HepG2 (cell line): ENCODE results near the gene TDRD3. TPM values are rescaled to one million over a fixed set of nuclear protein-coding genes. Genes with fewer than 3 reads are reported as not detected.
A peak's percentile ranks its signal among the peaks of the same experiment; 100 is the strongest.

Experiments
- ATAC-seq: fragments of 200-7000 bp; cut with Tn5 transposase; 3 replicates; pipeline ENCODE4 v1.9.1; 2020; ENCODE audit warnings: mild to moderate bottlenecking, moderate library complexity
- BruUV-seq: library from RNA; stranded (reverse); fragments of 400-500 nt; replicated peaks from 2 replicates; lab custom pipeline; 2021; lab: Mats Ljungman, UMichigan
- CTCF ChIA-PET: fragments of 300-600 bp; formaldehyde crosslinking; extraction: SDS; loops from one replicate; lab custom pipeline; 2021; ENCODE audit warnings: low total read pairs, inconsistent platforms, low intra/inter-chr PET ratio; lab: Yijun Ruan, JAX
- POLR2A ChIA-PET: fragments of 350-600 bp; sonication (Branson Sonifier 250); formaldehyde crosslinking; loops from one replicate; lab custom pipeline; 2020; ENCODE audit warnings: antibody characterized with exemption, inconsistent platforms; lab: Yijun Ruan, JAX
- DNase-seq: peaks from one replicate; pipeline ENCODE4 v3.0.0-alpha.2; 2015; ENCODE audit warnings: low spot score
- FAIRE-seq: peaks from 3 replicates; lab custom pipeline; 2011; peaks lifted over from hg19 to GRCh38; lab: Jason Lieb, UNC
- H2AFZ ChIP-seq: one replicate; pipeline ENCODE4 v1.6.1; 2011; ENCODE audit warnings: low read length, inconsistent platforms
- H3K27ac ChIP-seq: fragments of 300-600 bp; 3 replicates; pipeline ENCODE4 v1.8.0; 2011; ENCODE audit warnings: mixed run types, mild to moderate bottlenecking, mixed read lengths, low read length, inconsistent platforms; ENCODE audit not compliant: insufficient read depth; ENCODE audit errors: extremely low read length
- H3K27me3 ChIP-seq, 2 experiments: fragments of 200-600 bp in 1 of 2; 2 replicates in 1 of 2; 3 replicates in 1 of 2; pipeline versions ENCODE4 v1.6.0 to v1.8.0; 2011; ENCODE audit warnings: low read length in 2 of 2, mild to moderate bottlenecking in 2 of 2, moderate library complexity in 2 of 2, inconsistent platforms in 1 of 2; ENCODE audit not compliant: insufficient read depth in 2 of 2, control insufficient read depth in 1 of 2
- H3K36me3 ChIP-seq, 2 experiments: fragments of 200-600 bp in 1 of 2; replicated peaks in 1 of 2; 2 replicates in 1 of 2; 3 replicates in 1 of 2; pipeline versions ENCODE4 v1.5.1 to v1.8.0; 2011; ENCODE audit warnings: low read length in 2 of 2, inconsistent platforms in 1 of 2; ENCODE audit not compliant: insufficient read depth in 2 of 2, control insufficient read depth in 1 of 2
- H3K4me1 ChIP-seq: 2 replicates; pipeline ENCODE4 v1.5.1; 2012; ENCODE audit warnings: low read length, inconsistent platforms; ENCODE audit not compliant: insufficient read depth
- H3K4me2 ChIP-seq: 2 replicates; pipeline ENCODE4 v1.6.0; 2011; ENCODE audit warnings: low read depth, low read length, inconsistent platforms
- H3K4me3 ChIP-seq, 3 experiments: fragments of 200-600 bp in 1 of 3; sonication (generic), shearing (Covaris generic) in 1 of 3; replicated peaks in 1 of 3; 2 replicates each; pipeline ENCODE4 v1.5.1; 2011 to 2016; ENCODE audit warnings: low read length in 3 of 3, inconsistent platforms in 2 of 3, low read depth in 2 of 3, mild to moderate bottlenecking in 2 of 3, control low read depth in 1 of 3, mixed read lengths in 1 of 3; ENCODE audit not compliant: insufficient read depth in 1 of 3
- H3K79me2 ChIP-seq: one replicate; pipeline ENCODE4 v1.6.1; 2011; ENCODE audit warnings: low read length, inconsistent platforms; ENCODE audit not compliant: insufficient read depth
- H3K9ac ChIP-seq: 2 replicates; pipeline ENCODE4 v1.6.0; 2011; ENCODE audit warnings: mild to moderate bottlenecking, low read depth, low read length, inconsistent platforms; ENCODE audit not compliant: insufficient read depth
- H3K9me3 ChIP-seq: 2 replicates; pipeline ENCODE4 v1.5.1; 2012; ENCODE audit warnings: mild to moderate bottlenecking, low read length
- H4K20me1 ChIP-seq: 2 replicates; pipeline ENCODE4 v1.6.0; 2011; ENCODE audit warnings: inconsistent platforms, mild to moderate bottlenecking, low read length, moderate library complexity; ENCODE audit not compliant: insufficient read depth
- ATF7 ChIP-seq, 2 experiments: fragments of 450-650 bp in 1 of 2; sonication (generic) in 1 of 2; formaldehyde crosslinking in 1 of 2; IDR thresholded peaks; 2 replicates each; pipeline versions ENCODE4 v1.4.0 to v1.6.1; 2016 to 2020; ENCODE audit warnings: antibody characterized with exemption in 1 of 2, mild to moderate bottlenecking in 1 of 2, missing genetic modification reagents in 1 of 2
- CC2D1A ChIP-seq: sonication (generic); formaldehyde crosslinking; IDR thresholded peaks from 2 replicates; pipeline ENCODE4 v1.8.1; 2023; ENCODE audit warnings: mild to moderate bottlenecking, missing genetic modification reagents
- ELF4 ChIP-seq: sonication (generic); formaldehyde crosslinking; IDR thresholded peaks from 2 replicates; pipeline ENCODE4 v1.5.0; 2020; ENCODE audit warnings: missing genetic modification reagents, mild to moderate bottlenecking, moderate library complexity, borderline replicate concordance
- GATA4 ChIP-seq: sonication (generic); IDR thresholded peaks from 2 replicates; pipeline ENCODE4 v1.6.1; 2016; ENCODE audit warnings: antibody characterized with exemption, low read depth, borderline replicate concordance
- HBP1 ChIP-seq: IDR thresholded peaks from 2 replicates; pipeline ENCODE4 v1.6.1; 2016; ENCODE audit warnings: low read depth, control low read depth
- HNRNPK ChIP-seq: fragments of 200-400 bp; formaldehyde crosslinking; IDR thresholded peaks from 2 replicates; pipeline ENCODE4 v1.6.1; 2018; ENCODE audit warnings: low read length, low read depth, moderate library complexity, mild to moderate bottlenecking; ENCODE audit not compliant: poor library complexity, severe bottlenecking
- MED13 ChIP-seq: sonication (generic); formaldehyde crosslinking; IDR thresholded peaks from 2 replicates; pipeline ENCODE4 v1.5.0; 2020; ENCODE audit warnings: missing genetic modification reagents
- MNT ChIP-seq: fragments of 450-650 bp; IDR thresholded peaks from 2 replicates; pipeline ENCODE4 v1.6.1; 2016
- MYC ChIP-seq: sonication (generic); formaldehyde crosslinking; IDR thresholded peaks from 2 replicates; pipeline ENCODE4 v1.9.0; 2021; ENCODE audit warnings: missing genetic modification reagents, borderline replicate concordance
- NBN ChIP-seq: fragments of 450-650 bp; conservative IDR thresholded peaks from 2 replicates; pipeline ENCODE4 v1.6.1; 2017
- NKX3-1 ChIP-seq: sonication (generic); formaldehyde crosslinking; IDR thresholded peaks from 2 replicates; pipeline ENCODE4 v1.5.0; 2020; ENCODE audit warnings: missing genetic modification reagents
- ONECUT2 ChIP-seq: sonication (generic); formaldehyde crosslinking; IDR thresholded peaks from 2 replicates; pipeline ENCODE4 v1.4.0; 2020; ENCODE audit warnings: missing genetic modification reagents
- PAWR ChIP-seq: sonication (generic); formaldehyde crosslinking; IDR thresholded peaks from 2 replicates; pipeline ENCODE4 v1.4.0; 2020; ENCODE audit warnings: missing genetic modification reagents, mild to moderate bottlenecking, borderline replicate concordance
- SIX1 ChIP-seq: sonication (generic); formaldehyde crosslinking; IDR thresholded peaks from 2 replicates; pipeline ENCODE4 v1.4.0; 2020; ENCODE audit warnings: missing genetic modification reagents, borderline replicate concordance
- SP1 ChIP-seq, 2 experiments: fragments of 450-650 bp in 1 of 2; sonication (generic) in 1 of 2; formaldehyde crosslinking in 1 of 2; IDR thresholded peaks; 2 replicates each; pipeline versions ENCODE4 v1.4.0 to v1.6.1; 2016 to 2020; ENCODE audit warnings: missing genetic modification reagents in 1 of 2
- SP2 ChIP-seq: sonication (generic); formaldehyde crosslinking; IDR thresholded peaks from 2 replicates; pipeline ENCODE4 v1.5.1; 2020; ENCODE audit warnings: mild to moderate bottlenecking, missing genetic modification reagents
- ZNF3 ChIP-seq: IDR thresholded peaks from 2 replicates; pipeline ENCODE4 v1.7.0; 2017; ENCODE audit warnings: inconsistent platforms
- WGBS: methylation state at CpG from one replicate; pipeline ENCODE4 v1.1.6; 2017; ENCODE audit warnings: low lambda C conversion rate; 5-methylcytosine and 5-hydroxymethylcytosine counted together
- in situ Hi-C: cut with HindIII; loops from 2 replicates; pipeline ENCODE4 v1.10.0; 2017; ENCODE audit warnings: low pct_unique_long_range_greater_than_20kb; ENCODE audit not compliant: extremely low pct_ligation_motif_present
- intact Hi-C: fragments of 100-400 bp; cut with micrococcal nuclease; formaldehyde crosslinking; loops from one replicate; pipeline ENCODE4 v1.10.0; 2022; ENCODE audit not compliant: unreplicated experiment
- polyA plus RNA-seq, 8 experiments: library from polyadenylated mRNA; depleted of rRNA in 3 of 8; stranded (reverse) in 7 of 8; unstranded in 1 of 8; fragments of >200 nt; fragmentation: Illumina TruSeq in 4 of 8; extraction: Trizol in 4 of 8; gene quantifications; 2 replicates each; pipeline versions ENCODE4 v1.2.1 to v1.2.3, GENCODE V29; 2011 to 2016; ENCODE audit warnings: low read depth in 4 of 8, missing spikeins in 1 of 8, mixed read lengths in 1 of 8; ENCODE audit not compliant: insufficient read depth in 1 of 8
- total RNA-seq, 5 experiments: library from RNA; depleted of rRNA; stranded (reverse); fragments of >200 nt; fragmentation: Illumina TruSeq; extraction: Trizol; gene quantifications; 2 replicates each; pipeline ENCODE4 v1.2.3, GENCODE V29; 2016; ENCODE audit warnings: low read depth in 1 of 5

The TDRD3 gene
- total and polyA plus RNA-seq, 2 of the 13 experiments (the other 11 are each of a cell fraction or from before 2014, with no cell fraction given): 4.7 to 11.8 TPM

GRCh38 chr13:60491531-60491930, 94.5 kb downstream of the TDRD3 start:
- H3K4me3 ChIP-seq: no peak overlapping the region
- no peak for DNase-seq
- no peak overlapping the region for H3K9ac ChIP-seq
- no TSS peak for BruUV-seq
- H2AFZ ChIP-seq: no peak overlapping the region
- no peak for TF ChIP-seq ZNF3 (CRISPR knock-in tag)
- TF ChIP-seq SP1 (IDR thresholded peaks at IDR 0.05): no peak
- TF ChIP-seq SP1 (CRISPR knock-in tag; IDR thresholded peaks at IDR 0.05): no peak
- TF ChIP-seq SP2 (CRISPR knock-in tag): no peak
- no peak for TF ChIP-seq HNRNPK
- TF ChIP-seq CC2D1A (CRISPR knock-in tag): no peak
- no peak for TF ChIP-seq NKX3-1 (CRISPR knock-in tag)
- TF ChIP-seq HBP1: no peak
- no peak for ATAC-seq
- WGBS: 63% methylated on average over 1 of the region's 1 CpG
- H3K4me1 ChIP-seq: no peaks in the 10 kb centered on the region
- H3K9me3 ChIP-seq: peaks cover 10% of the 10 kb centered on the region; the same call in 1 of the 2 replicates
- FAIRE-seq: no peak
- in situ Hi-C loops: no loop called here
- no peak overlapping the region for H3K4me2 ChIP-seq
- H3K27me3 ChIP-seq: no peaks in the 10 kb centered on the region
- no peaks in the 10 kb centered on the region for H4K20me1 ChIP-seq
- H3K79me2 ChIP-seq: no peaks in the 10 kb centered on the region
- H3K36me3 ChIP-seq: no peaks in the 10 kb centered on the region; a peak in 3 of 5 replicates
- no peak overlapping the region for H3K27ac ChIP-seq
- ChIA-PET POLR2A (no interaction called here), CTCF (no interaction called here)
- intact Hi-C loops: no loop called here

GRCh38 chr13:60492187-60492586, 95.2 kb downstream of the TDRD3 start:
- no peaks in the 10 kb centered on the region; a peak in 2 of 5 replicates for H3K36me3 ChIP-seq
- ATAC-seq: no peak
- no peak for DNase-seq
- H3K4me3 ChIP-seq: no peak overlapping the region
- H3K4me1 ChIP-seq: no peaks in the 10 kb centered on the region
- H3K27ac ChIP-seq: no peak overlapping the region
- H3K27me3 ChIP-seq: no peaks in the 10 kb centered on the region
- CTCF ChIA-PET: no interaction called here
- POLR2A ChIA-PET: no interaction called here
- in situ Hi-C loops (no loop called here), intact Hi-C loops (no loop called here)
- no peak for FAIRE-seq
- BruUV-seq: no TSS peak
- H3K79me2 ChIP-seq: no peaks in the 10 kb centered on the region
- no peak overlapping the region for H2AFZ ChIP-seq
- H4K20me1 ChIP-seq: no peaks in the 10 kb centered on the region
- TF ChIP-seq ATF7 (IDR thresholded peaks at IDR 0.05): peak; percentile 64
- no peak for TF ChIP-seq ATF7 (CRISPR knock-in tag; IDR thresholded peaks at IDR 0.05)
- TF ChIP-seq MNT: peak; percentile 62
- no peak for TF ChIP-seq SIX1 (CRISPR knock-in tag)
- no peak for TF ChIP-seq ONECUT2
- TF ChIP-seq ELF4 (CRISPR knock-in tag): no peak
- no peak for TF ChIP-seq PAWR
- no peak for TF ChIP-seq NBN
- TF ChIP-seq MYC (CRISPR knock-in tag): no peak
- TF ChIP-seq GATA4: no peak
- TF ChIP-seq MED13 (CRISPR knock-in tag): no peak
- H3K4me2 ChIP-seq: no peak overlapping the region
- no peak overlapping the region for H3K9ac ChIP-seq
- peaks cover 10% of the 10 kb centered on the region; the same call in 1 of the 2 replicates for H3K9me3 ChIP-seq
